AG04450 (cell line): Measurements from ENCODE around the gene DPP6. TPM values are rescaled to one million over a fixed set of nuclear protein-coding genes. Genes with fewer than 3 reads are reported as not detected.

Source experiments
- CTCF ChIA-PET: fragments of 300-600, 350-600 bp; formaldehyde crosslinking; extraction: SDS; loops from one replicate; lab custom pipeline; 2022; ENCODE audit warnings: antibody characterized with exemption, inconsistent platforms; lab: Charles Lee
- POLR2A ChIA-PET: fragments of 350-600 bp; formaldehyde crosslinking; extraction: SDS; loops from one replicate; lab custom pipeline; 2021; ENCODE audit warnings: antibody characterized with exemption, inconsistent platforms; lab: Yijun Ruan, JAX
- DNase-seq: peaks from one replicate; pipeline ENCODE4 v3.0.0-alpha.2; 2011; ENCODE audit warnings: low read depth, low spot score
- H3K27ac ChIP-seq: one replicate; pipeline ENCODE4 v1.5.1; 2012; ENCODE audit warnings: low read depth, low read length, control low read depth
- H3K27me3 ChIP-seq: one replicate; pipeline ENCODE4 v1.6.0; 2012; ENCODE audit warnings: low read length; ENCODE audit not compliant: control insufficient read depth, insufficient read depth
- H3K4me3 ChIP-seq: 2 replicates; pipeline ENCODE4 v1.5.1; 2011; ENCODE audit warnings: mild to moderate bottlenecking, low read depth, low read length, control low read depth
- H3K9me3 ChIP-seq: 2 replicates; pipeline ENCODE4 v1.5.1; 2012; ENCODE audit warnings: low read length; ENCODE audit not compliant: control insufficient read depth, insufficient read depth
- polyA plus RNA-seq: library from polyadenylated mRNA; depleted of rRNA; stranded (reverse); fragments of >200 nt; gene quantifications from 2 replicates; pipeline ENCODE4 v1.2.3, GENCODE V29; 2011
- TF ChIP-seq, protein P1 (sequence below): IDR thresholded peaks from 2 replicates; pipeline ENCODE4 v1.5.1; 2011; ENCODE audit warnings: low read depth, low read length, control low read depth, inconsistent platforms

The DPP6 gene
- polyA plus RNA-seq, 1 experiment = not detected

DNA sequence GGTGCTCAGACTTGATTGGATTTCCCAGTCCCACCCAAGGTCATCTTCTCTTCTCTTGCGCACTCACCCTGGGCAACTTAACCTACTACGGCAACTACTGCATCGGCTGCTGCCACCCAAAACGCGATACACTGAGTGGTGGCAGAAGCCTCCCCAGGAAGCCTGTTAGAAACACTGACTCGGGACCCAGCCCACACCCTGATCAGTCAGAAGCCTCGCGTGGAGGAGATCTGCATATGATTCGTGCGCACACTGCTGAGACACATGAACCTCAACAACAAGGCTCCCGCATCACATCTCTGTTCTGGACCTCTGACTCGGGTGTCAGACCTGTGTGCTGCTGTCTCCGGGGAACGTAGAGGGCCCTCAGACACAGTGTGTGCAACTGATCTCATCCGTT is 531.3 kb downstream of the DPP6 start:
- CTCF ChIA-PET = no interaction called here
- TF ChIP-seq, protein P1, sequence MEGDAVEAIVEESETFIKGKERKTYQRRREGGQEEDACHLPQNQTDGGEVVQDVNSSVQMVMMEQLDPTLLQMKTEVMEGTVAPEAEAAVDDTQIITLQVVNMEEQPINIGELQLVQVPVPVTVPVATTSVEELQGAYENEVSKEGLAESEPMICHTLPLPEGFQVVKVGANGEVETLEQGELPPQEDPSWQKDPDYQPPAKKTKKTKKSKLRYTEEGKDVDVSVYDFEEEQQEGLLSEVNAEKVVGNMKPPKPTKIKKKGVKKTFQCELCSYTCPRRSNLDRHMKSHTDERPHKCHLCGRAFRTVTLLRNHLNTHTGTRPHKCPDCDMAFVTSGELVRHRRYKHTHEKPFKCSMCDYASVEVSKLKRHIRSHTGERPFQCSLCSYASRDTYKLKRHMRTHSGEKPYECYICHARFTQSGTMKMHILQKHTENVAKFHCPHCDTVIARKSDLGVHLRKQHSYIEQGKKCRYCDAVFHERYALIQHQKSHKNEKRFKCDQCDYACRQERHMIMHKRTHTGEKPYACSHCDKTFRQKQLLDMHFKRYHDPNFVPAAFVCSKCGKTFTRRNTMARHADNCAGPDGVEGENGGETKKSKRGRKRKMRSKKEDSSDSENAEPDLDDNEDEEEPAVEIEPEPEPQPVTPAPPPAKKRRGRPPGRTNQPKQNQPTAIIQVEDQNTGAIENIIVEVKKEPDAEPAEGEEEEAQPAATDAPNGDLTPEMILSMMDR = no peak
- DNase-seq = no peak
- H3K27me3 ChIP-seq = no peaks in the 10 kb centered on the region
- POLR2A ChIA-PET = no interaction called here
- H3K27ac ChIP-seq = no peak overlapping the region
- peaks cover 80% of the 10 kb centered on the region for H3K9me3 ChIP-seq
- H3K4me3 ChIP-seq = no peak overlapping the region

GRCh38 chr7:154584352-154585252 is 532.4 kb downstream of the DPP6 start:
- Histone ChIP-seq H3K4me3 (no peak overlapping the region), H3K27me3 (no peaks in the 10 kb centered on the region), H3K27ac (no peak overlapping the region), H3K9me3 (peaks cover 81% of the 10 kb centered on the region)
- POLR2A ChIA-PET = no interaction called here
- DNase-seq = no peak
- TF ChIP-seq, protein P1 = no peak
- CTCF ChIA-PET = no interaction called here

DNA sequence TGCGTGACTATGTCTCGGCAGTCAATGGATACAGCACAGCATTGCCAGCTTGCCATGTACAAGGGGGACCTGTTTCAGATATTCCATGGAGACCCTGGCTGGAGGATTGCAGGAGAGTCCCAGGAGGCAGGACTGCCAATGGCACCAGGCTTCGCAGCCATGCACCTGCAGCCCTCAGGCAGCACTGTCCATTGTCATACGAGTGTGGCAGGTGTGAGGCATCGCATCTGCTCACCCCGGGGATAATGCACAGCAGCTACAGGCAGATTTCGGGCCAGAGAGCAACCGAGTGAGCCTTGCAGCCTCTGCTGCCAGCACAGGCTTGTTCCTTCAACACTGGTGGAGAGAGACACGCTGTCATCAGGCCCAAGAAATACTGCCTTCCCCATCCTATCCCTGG is 535.6 kb downstream of the DPP6 start:
- POLR2A ChIA-PET = no interaction called here
- H3K27ac ChIP-seq = no peak overlapping the region
- no peaks in the 10 kb centered on the region for H3K27me3 ChIP-seq
- CTCF ChIA-PET = no interaction called here
- peaks cover 73% of the 10 kb centered on the region for H3K9me3 ChIP-seq
- TF ChIP-seq, protein P1 = no peak
- DNase-seq = no peak
- no peak overlapping the region for H3K4me3 ChIP-seq

- H3K27me3 ChIP-seq = no peaks in the 10 kb centered on the region
- ChIA-PET CTCF (no interaction called here), POLR2A (no interaction called here)
- TF ChIP-seq, protein P1 = no peak
- H3K27ac ChIP-seq = no peak overlapping the region
- H3K9me3 ChIP-seq = peaks cover 59% of the 10 kb centered on the region
- no peak for DNase-seq
- H3K4me3 ChIP-seq = no peak overlapping the region
These were observed 539.3 kb downstream of the DPP6 start for GRCh38 chr7:154591544-154591943.

GRCh38 chr7:154592388-154592787 is 540.2 kb downstream of the DPP6 start:
- TF ChIP-seq, protein P1 = no peak
- POLR2A ChIA-PET = no interaction called here

More at GRCh38 chr7:154592388-154592787, 540.2 kb downstream of the DPP6 start:
- CTCF ChIA-PET = no interaction called here
- no peak overlapping the region for H3K27ac ChIP-seq
- peaks cover 53% of the 10 kb centered on the region for H3K9me3 ChIP-seq
- H3K27me3 ChIP-seq = no peaks in the 10 kb centered on the region
- H3K4me3 ChIP-seq = no peak overlapping the region
- DNase-seq = no peak
